ENCODE measurements around the gene UGGT2. TPM values are rescaled to one million over a fixed set of nuclear protein-coding genes. Genes with fewer than 3 reads are reported as not detected.
"Not testable (repeated sequence)": the region's sequence is repeated elsewhere in the genome, so short reads cannot be mapped to it uniquely, and the experiment has no call there.

The UGGT2 gene
- total RNA-seq, 1 donor from 2014 or later, result 0.37 TPM

- intact Hi-C loops (cut with micrococcal nuclease), result not testable (repeated sequence)
Observed at GRCh38 chr13:96050955-96051354, 2.2 kb downstream of the UGGT2 start.

DNA sequence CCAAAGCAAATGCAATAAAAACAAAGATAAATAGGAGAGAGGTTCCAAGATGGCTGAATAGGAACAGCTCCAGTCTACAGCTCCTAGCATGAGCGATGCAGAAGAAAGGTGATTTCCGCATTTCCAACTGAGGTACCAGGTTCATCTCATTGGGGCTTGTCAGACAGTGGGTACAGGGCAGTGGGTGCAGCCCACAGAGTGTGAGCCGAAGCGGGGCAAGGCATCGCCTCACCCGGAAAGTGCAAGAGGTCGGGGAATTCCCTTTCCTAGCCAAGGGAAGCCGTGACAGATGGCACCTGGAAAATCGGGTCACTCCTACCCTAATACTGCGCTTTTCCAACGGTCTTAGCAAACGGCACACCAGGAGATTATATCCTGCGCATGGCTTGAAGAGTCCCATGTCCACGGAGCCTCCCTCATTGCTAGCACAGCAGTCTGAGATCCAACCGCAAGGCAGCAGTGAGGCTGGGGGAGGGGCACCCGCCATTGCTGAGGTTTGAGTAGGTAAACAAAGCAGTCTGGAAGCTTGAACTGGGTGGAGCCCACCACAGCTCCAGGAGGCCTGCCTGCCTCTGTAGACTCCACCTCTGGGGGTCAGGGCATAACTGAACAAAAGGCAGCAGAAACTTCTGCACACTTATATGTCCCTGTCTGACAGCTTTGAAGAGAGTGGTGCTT is 6.6 kb downstream of the UGGT2 start:
- intact Hi-C loops (cut with micrococcal nuclease), result not testable (repeated sequence)

GRCh38 chr13:96044238-96044637 is 9.0 kb downstream of the UGGT2 start:
- intact Hi-C loops (cut with micrococcal nuclease), result no loop called here

DNA sequence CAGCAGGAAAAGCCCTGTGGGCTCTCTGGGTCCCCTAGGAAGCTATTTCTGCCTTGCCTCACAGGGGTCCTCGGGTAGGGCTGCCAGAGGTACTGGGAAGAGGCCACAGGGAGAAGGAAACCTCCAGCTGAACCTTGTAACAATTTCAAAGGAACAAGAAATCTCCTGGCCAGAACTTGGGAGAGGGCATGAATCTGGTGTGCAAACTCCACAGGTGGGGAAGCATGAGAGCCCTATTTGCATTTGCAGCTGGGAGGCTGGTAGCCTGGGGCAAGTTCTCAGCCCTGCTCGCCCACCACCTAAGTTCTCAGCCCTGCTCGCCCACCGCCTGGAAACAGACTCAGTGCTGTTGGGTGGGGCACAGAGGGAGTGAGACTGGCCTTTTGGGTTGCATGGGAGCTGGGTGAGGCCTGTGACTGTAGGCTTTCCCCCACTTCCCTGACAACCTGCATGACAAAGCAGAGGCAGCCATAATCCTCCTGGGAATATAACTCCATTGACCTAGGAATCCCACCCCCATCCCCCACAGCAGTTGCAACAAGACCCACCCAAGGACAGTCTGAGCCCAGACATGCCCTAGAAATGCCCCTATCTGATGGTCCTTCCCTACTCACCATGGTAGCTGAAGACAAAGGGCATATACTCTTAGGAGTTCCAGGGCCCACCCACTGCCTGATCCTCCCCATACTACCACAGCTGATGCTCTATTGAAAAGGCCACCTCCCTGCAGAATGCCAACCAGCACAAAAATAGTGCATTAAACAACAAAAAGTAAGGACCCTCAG is 11.7 kb downstream of the UGGT2 start:
- intact Hi-C loops (cut with micrococcal nuclease), result no loop called here

DNA sequence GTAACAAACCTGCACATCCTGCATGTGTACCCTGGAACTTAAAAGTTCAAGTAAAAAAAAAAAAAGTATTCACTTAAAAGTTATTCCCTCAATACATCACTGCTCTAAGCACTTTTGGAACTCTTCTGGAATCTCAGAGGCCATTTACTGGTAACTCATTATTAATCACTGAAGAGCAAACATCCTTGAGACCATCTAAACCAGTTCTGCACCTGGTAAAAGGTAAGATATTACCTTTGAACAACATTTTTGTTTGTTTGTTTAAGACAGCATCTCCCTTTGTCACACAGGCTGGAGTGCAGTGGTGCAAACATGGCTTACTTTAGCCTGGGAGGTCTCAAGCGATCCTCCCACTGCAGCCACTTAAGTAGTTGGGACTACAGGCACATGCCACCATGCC is 16.7 kb downstream of the UGGT2 start:
- intact Hi-C loops (cut with micrococcal nuclease), result no loop called here

- intact Hi-C loops (cut with micrococcal nuclease), result no loop called here
Observed at GRCh38 chr13:96034662-96035061, 18.5 kb downstream of the UGGT2 start.

GRCh38 chr13:96033220-96034015 is 19.8 kb downstream of the UGGT2 start:
- intact Hi-C loops (cut with micrococcal nuclease), result no loop called here

- intact Hi-C loops (cut with micrococcal nuclease), result no loop called here
Observed at GRCh38 chr13:96032717-96033116, 20.5 kb downstream of the UGGT2 start.

DNA sequence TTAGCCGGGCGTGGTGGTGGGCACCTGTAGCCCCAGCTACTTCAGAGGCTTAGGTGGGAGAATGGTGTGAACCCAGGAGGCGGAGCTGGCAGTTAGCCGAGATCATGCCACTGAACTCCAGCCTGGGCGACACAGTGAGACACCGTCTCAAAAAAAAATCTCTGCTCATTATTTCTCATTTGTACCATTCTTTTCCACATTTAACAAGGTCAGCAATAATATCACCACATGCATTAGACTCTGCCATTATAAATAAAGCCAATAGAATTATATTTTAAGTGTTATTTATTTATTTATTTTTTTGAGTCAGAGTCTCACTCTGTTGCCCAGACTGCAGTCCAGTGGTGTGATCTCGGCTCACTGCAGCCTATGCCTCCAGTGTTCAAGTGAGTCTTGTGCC is 24.2 kb downstream of the UGGT2 start:
- intact Hi-C loops (cut with micrococcal nuclease), result no loop called here

- intact Hi-C loops (cut with micrococcal nuclease), result no loop called here
Observed at GRCh38 chr13:96027496-96027895, 25.7 kb downstream of the UGGT2 start.

- intact Hi-C loops (cut with micrococcal nuclease), result no loop called here
Observed at GRCh38 chr13:96025283-96025682, 27.9 kb downstream of the UGGT2 start.

DNA sequence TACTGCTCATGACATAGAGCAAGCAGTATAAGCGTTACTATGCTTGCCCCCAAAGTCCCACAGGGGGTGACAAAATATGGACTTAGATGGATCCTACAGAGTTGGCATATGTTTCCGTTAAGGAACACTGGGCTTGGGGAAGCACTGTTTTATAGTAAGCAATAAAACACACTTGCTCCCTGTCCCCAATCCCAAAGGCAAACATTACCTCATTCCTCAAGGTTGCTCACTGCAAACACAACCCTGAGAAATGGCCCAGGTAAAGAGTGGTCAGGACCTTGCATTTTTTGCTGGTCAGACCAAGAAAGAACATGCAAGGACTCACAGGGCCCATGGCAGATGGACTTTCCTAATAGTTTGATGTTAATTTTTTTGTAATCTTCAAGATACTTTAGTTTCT is 32.3 kb downstream of the UGGT2 start:
- intact Hi-C loops (cut with micrococcal nuclease), result loop anchor here (1.0 to 2.0 kb wide), 3 partner anchors 208 to 1008 kb away; no protein-coding TSS in a partner anchor

DNA sequence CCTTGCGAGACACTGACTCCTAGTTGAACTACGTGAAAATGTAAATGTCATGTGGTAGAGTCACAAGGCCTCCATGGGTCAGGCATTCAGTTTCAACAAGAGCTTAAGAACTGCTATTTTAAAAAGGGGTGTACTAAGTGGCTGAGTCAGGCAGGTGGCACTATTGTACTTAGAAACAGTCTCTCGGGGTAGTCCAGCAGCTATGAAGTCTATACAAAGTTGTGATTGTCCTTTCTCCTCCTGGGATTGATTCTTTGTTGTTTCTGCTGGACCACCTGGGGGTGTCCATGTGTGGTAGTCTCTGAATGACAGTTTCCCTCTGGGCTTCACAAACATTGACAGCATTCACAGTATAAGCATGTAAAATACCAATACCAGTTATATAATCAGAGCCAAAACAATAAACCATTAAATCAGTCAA is 33.0 kb downstream of the UGGT2 start:
- intact Hi-C loops (cut with micrococcal nuclease), result loop anchor here (1.0 to 2.0 kb wide), 3 partner anchors 209 to 1009 kb away; no protein-coding TSS in a partner anchor

GRCh38 chr13:96018135-96018534 is 35.1 kb downstream of the UGGT2 start:
- intact Hi-C loops (cut with micrococcal nuclease), result no loop called here

DNA sequence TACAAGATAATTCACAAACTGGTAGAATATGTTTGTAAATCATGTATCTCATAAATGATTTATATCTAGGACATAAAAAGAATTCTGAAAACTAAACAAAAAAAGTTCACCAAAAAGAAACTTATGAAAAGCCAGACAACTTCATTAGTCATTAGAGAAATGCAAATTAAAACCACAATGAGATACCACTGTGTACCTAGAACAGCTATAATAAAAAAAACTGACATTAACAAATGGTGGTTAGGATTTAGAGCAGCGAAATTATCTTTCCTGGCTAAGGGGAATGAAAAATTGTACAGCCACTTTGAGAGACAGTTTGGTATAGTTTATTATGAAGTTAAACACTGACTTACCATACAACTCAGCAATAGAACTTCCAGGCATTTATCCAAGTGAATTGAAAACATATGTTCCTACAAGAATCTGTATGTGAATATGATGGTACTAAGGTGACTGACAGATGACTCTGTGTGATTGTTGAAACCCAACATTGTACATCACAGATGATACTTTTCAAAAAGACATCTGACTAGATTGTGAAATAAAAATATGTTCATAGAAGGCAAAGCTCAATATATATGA is 41.8 kb downstream of the UGGT2 start:
- intact Hi-C loops (cut with micrococcal nuclease), result no loop called here

DNA sequence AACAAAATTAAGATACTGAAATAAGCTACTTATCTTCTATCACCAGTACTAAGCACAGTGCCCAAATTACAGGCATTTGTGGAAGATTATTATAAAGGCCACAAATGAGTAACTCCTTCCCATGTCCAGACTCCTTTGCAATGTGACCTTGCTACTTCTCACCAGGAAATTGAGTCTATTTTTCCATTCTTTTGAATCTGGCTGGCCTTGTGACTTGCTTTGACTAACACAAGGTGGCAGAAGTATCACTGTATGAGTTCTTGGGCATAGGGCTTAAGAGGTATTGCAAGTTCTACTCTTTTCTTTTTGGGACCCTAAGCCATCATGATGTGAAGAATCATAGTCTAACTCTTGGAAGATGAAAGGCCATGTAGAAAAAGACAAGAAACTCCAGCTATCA is 49.9 kb downstream of the UGGT2 start:
- intact Hi-C loops (cut with micrococcal nuclease), result no loop called here

GRCh38 chr13:96002322-96003131 is 50.7 kb downstream of the UGGT2 start:
- intact Hi-C loops (cut with micrococcal nuclease), result no loop called here

DNA sequence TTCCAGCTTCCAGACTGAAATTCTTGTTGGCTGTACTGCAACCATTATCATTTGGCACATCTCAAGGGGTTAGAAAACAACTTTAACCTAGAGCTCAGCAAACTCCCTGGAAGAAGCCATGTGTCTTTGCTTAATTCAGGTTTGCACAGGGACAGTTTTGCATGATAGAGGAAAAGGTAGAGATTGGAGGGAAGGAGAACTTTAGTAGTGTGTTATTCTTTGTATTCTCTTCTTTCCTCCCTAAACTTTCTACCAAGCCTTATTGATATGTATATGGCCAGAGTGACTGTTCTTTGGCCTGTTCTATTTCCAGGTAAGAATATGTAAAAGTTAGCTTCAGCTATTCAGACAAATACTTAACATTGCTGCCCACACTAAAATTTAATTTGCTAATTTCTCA is 53.1 kb downstream of the UGGT2 start:
- intact Hi-C loops (cut with micrococcal nuclease), result no loop called here

DNA sequence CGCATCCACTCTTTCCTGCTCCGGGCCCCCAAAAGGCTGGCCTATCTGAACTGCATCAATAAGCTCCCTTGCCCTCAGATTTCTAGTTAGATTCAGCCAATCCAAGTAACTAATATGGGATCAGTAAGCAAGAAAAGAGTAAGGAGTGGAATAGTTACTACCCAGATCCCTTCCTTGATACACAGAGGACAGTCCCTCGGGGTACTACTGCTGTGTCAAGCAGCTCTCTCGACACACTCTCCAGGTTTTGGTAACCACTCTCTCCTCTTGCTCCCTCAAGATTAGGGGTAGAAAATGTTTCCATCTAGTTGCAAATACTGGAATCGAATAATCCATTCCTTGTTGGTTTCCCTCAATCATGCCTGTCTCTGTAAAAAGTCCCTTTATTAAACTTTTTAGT is 65.4 kb downstream of the UGGT2 start:
- intact Hi-C loops (cut with micrococcal nuclease), result no loop called here

GRCh38 chr13:95982144-95982543 is 71.1 kb downstream of the UGGT2 start:
- intact Hi-C loops (cut with micrococcal nuclease), result no loop called here

DNA sequence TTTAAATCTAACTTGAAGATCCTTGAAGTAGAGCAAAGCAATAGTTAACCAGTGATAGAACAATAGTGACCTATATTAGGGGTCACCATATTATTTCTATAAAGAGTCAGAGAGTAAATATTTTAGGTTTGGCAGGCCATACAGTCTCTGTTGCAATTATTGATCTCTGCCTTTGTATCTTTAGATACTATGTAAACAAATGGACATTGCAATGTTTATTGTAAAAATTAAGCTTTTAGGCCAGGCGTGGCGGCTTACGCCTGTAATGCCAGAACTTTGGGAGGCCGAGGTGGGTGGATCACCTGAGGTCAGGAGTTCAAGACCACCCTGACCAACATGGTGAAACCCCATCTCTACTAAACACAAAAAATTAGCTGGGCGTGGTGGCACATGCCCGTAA is 80.5 kb downstream of the UGGT2 start:
- intact Hi-C loops (cut with micrococcal nuclease), result not testable (repeated sequence)

Measured in T-helper 1 cell treated with Interleukin-12 subunit alpha and Interleukin-12 subunit beta and Interleukin-4 antibody, amounts not matched to agents 30 ng/mL and 1 ng/mL, for 36 hours (primary cell).